ENCODE data around the gene ZNF185. TPM values are rescaled to one million over a fixed set of nuclear protein-coding genes. Genes with fewer than 3 reads are reported as not detected.

ZNF185 gene
- total RNA-seq, 1 donor from 2014 or later, result 14.8 TPM

DNA sequence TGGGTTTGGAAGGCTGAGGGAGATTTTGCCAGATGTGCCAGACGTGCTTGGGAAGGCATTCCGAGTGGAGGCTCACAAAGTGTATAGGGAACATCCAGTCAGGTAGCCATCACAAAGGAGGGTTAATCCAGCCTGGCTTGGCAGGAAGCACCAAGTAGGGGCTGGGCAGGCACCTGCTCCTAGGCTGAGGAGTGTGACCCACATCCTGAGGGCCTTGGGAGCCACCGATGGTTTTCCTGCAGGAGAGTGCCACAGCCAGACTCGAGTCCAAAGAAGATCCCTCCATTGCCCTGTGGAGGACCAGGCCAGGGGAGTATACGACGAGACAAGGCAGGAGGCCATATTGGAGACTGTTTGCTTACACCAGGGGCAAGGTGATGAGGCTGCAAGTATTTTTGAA lies 48.8 kb downstream of the ZNF185 start:
- Histone ChIP-seq H3K4me3 (no peak overlapping the region), H3K36me3 (no peaks in the 10 kb centered on the region), H3K27me3 (no peaks in the 10 kb centered on the region), H3K79me2 (ENCODE audit: low read depth) (no peaks in the 10 kb centered on the region), H3K27ac (no peak overlapping the region), H3K4me2 (no peak overlapping the region), H3F3A (ENCODE audit: low read depth) (no peaks in the 10 kb centered on the region), H2AFZ (replicated peaks) (no peak overlapping the region), H4K20me1 (ENCODE audit: low read depth) (no peaks in the 10 kb centered on the region), H3K9me3 (ENCODE audit: low read depth) (no peaks in the 10 kb centered on the region), H3K9ac (no peak overlapping the region), H3K4me1 (no peaks in the 10 kb centered on the region)
- Mint-ChIP-seq H3K9me3 (peaks cover 11% of the 10 kb centered on the region), H3K27ac (no peak overlapping the region), H3K27me3 (ENCODE audit: insufficient read depth, low read depth) (no peaks in the 10 kb centered on the region), H3K4me1 (peaks cover 2% of the 10 kb centered on the region), H3K36me3 (no peaks in the 10 kb centered on the region), H3K4me3 (no peak overlapping the region)
- DNase-seq (ENCODE audit: low spot score), result no peak
- TF ChIP-seq EZH2 (IDR thresholded peaks at IDR 0.05), result no peak

Other genes starting within 250 kb of the ZNF185 start
- gene MAGEA3, start 199.3 kb upstream of the ZNF185 start, total RNA-seq (ENCODE audit: low replicate concordance), result not detected in 2 replicates
- gene CSAG2, start 188.8 kb upstream of the ZNF185 start, total RNA-seq (ENCODE audit: low replicate concordance), result not detected in 2 replicates
- not detected in 2 replicates for gene MAGEA2B, start 183.4 kb upstream of the ZNF185 start, total RNA-seq (ENCODE audit: low replicate concordance)
- gene CSAG1, start 164.3 kb upstream of the ZNF185 start, total RNA-seq (ENCODE audit: low replicate concordance), result not detected in 2 replicates
- gene MAGEA12, start 164.3 kb upstream of the ZNF185 start, total RNA-seq (ENCODE audit: low replicate concordance), result not detected in 2 replicates
- not detected in 2 replicates for gene MAGEA2, start 144.2 kb upstream of the ZNF185 start, total RNA-seq (ENCODE audit: low replicate concordance)
- gene CSAG3, start 138.8 kb upstream of the ZNF185 start, total RNA-seq (ENCODE audit: low replicate concordance), result not detected in 2 replicates
- gene MAGEA6, start 128.4 kb upstream of the ZNF185 start, total RNA-seq (ENCODE audit: low replicate concordance), result not detected in 2 replicates
- gene CETN2, start 67.3 kb upstream of the ZNF185 start, total RNA-seq (ENCODE audit: low replicate concordance), result 43.5 and 82.3 TPM in 2 replicates
- gene NSDHL, start 67.0 kb upstream of the ZNF185 start, total RNA-seq (ENCODE audit: low replicate concordance), result 15.2 and 15.9 TPM in 2 replicates
- gene PNMA5, start 96.0 kb downstream of the ZNF185 start, total RNA-seq (ENCODE audit: low replicate concordance), result not detected in 2 replicates
- gene PNMA3, start 158.4 kb downstream of the ZNF185 start, total RNA-seq (ENCODE audit: low replicate concordance), result 2.9 and 3.1 TPM in 2 replicates
- 0.64 and 3.2 TPM in 2 replicates for gene PNMA6A, start 174.4 kb downstream of the ZNF185 start, total RNA-seq (ENCODE audit: low replicate concordance)